ENCODE results near the gene EFCAB5. TPM values are rescaled to one million over a fixed set of nuclear protein-coding genes. Genes with fewer than 3 reads are reported as not detected.
"Not testable (repeated sequence)": the region's sequence is repeated elsewhere in the genome, so short reads cannot be mapped to it uniquely, and the experiment has no call there.

The EFCAB5 gene
- total RNA-seq, 1 donor from 2014 or later: 1.6 TPM

GRCh38 chr17:30147860-30148259, 206.4 kb downstream of the EFCAB5 start:
- intact Hi-C loops (cut with micrococcal nuclease): not testable (repeated sequence)

- intact Hi-C loops (cut with micrococcal nuclease): no loop called here
These were observed 206.9 kb downstream of the EFCAB5 start for GRCh38 chr17:30148376-30148775.

GRCh38 chr17:30151471-30151870, 210.0 kb downstream of the EFCAB5 start:
- intact Hi-C loops (cut with micrococcal nuclease): no loop called here

- intact Hi-C loops (cut with micrococcal nuclease): no loop called here
These were observed 212.0 kb downstream of the EFCAB5 start for GRCh38 chr17:30153463-30153862.

GRCh38 chr17:30155389-30155788, 214.0 kb downstream of the EFCAB5 start:
- intact Hi-C loops (cut with micrococcal nuclease): no loop called here

Other genes with a start within 250 kb of the EFCAB5 start
- gene SSH2, start 11.4 kb upstream of the EFCAB5 start, total RNA-seq: 61.0 and 64.1 TPM in 2 replicates
- gene NSRP1, start 175.2 kb downstream of the EFCAB5 start, total RNA-seq: 23.4 and 25.6 TPM in 2 replicates

Data from T-helper 2 cell treated with Interferon-gamma antibody and Interleukin-4, amounts not matched to agents 100 ng/mL and 5 ng/mL, for 36 hours (primary cell).